Breast epithelium (tissue), 3 donors: Measurements from ENCODE around the gene DNMT3A.

Experiments used
- CTCF ChIP-seq, 3 donors: fragments of 450-650 bp; IDR thresholded peaks; one replicate each; pipeline ENCODE4 v1.5.1; 2016 to 2017; ENCODE audit warnings: antibody characterized with exemption in 3 of 3, mild to moderate bottlenecking in 3 of 3, moderate library complexity in 3 of 3
- POLR2A ChIP-seq: fragments of 450-650 bp; IDR thresholded peaks from one replicate; pipeline ENCODE4 v1.6.1; 2016; ENCODE audit warnings: antibody characterized with exemption, mild to moderate bottlenecking, moderate library complexity

GRCh38 chr2:25315316-25315680 is 26.4 kb downstream of the DNMT3A start:
- no peak for TF ChIP-seq CTCF (IDR thresholded peaks at IDR 0.05)
- TF ChIP-seq POLR2A = no peak
